NOMO-1 treated with dmso at 0.1 percent for 144 hours (cell line): ENCODE data around the gene EEFSEC.

Experiments used
- DNase-seq: peaks from one replicate; lab custom pipeline; 2025; ENCODE audit not compliant: unreplicated experiment; lab: John Stamatoyannopoulos, UW

EEFSEC gene

GRCh38 chr3:128241741-128242140 lies 88.5 kb downstream of the EEFSEC start:
- DNase-seq: no peak

- no peak for DNase-seq
These were observed 89.7 kb downstream of the EEFSEC start for GRCh38 chr3:128242818-128243601.

GRCh38 chr3:128243602-128244504 lies 90.6 kb downstream of the EEFSEC start:
- DNase-seq: no peak

- no peak for DNase-seq
These were observed 92.2 kb downstream of the EEFSEC start for GRCh38 chr3:128245460-128245859.

- no peak for DNase-seq
These were observed 94.6 kb downstream of the EEFSEC start for GRCh38 chr3:128247666-128248409.

GRCh38 chr3:128252083-128252482 lies 98.8 kb downstream of the EEFSEC start:
- DNase-seq: no peak

- no peak for DNase-seq
These were observed 99.9 kb downstream of the EEFSEC start for GRCh38 chr3:128253150-128253549.

- no peak for DNase-seq
These were observed 100.8 kb downstream of the EEFSEC start for GRCh38 chr3:128254066-128254590.

GRCh38 chr3:128254967-128255366 lies 101.7 kb downstream of the EEFSEC start:
- DNase-seq: no peak

- DNase-seq: no peak
These were observed 102.8 kb downstream of the EEFSEC start for GRCh38 chr3:128256131-128256530.

GRCh38 chr3:128257632-128258031 lies 104.4 kb downstream of the EEFSEC start:
- DNase-seq: no peak

- no peak for DNase-seq
These were observed 107.0 kb downstream of the EEFSEC start for GRCh38 chr3:128260275-128260674.

- DNase-seq: no peak
These were observed 109.2 kb downstream of the EEFSEC start for GRCh38 chr3:128262457-128262856.

GRCh38 chr3:128263118-128263517 lies 109.8 kb downstream of the EEFSEC start:
- no peak for DNase-seq

GRCh38 chr3:128263946-128264345 lies 110.7 kb downstream of the EEFSEC start:
- no peak for DNase-seq

- DNase-seq: no peak
These were observed 113.2 kb downstream of the EEFSEC start for GRCh38 chr3:128266453-128266852.

GRCh38 chr3:128267541-128267940 lies 114.3 kb downstream of the EEFSEC start:
- DNase-seq: no peak

- DNase-seq: no peak
These were observed 115.9 kb downstream of the EEFSEC start for GRCh38 chr3:128269006-128269775.

GRCh38 chr3:128269796-128270195 lies 116.5 kb downstream of the EEFSEC start:
- DNase-seq: no peak
